ENCODE data around the gene ARSG. TPM values are rescaled to one million over a fixed set of nuclear protein-coding genes. Genes with fewer than 3 reads are reported as not detected.

The ARSG gene
- polyA plus RNA-seq, 1 experiment = 1.9 TPM

DNA sequence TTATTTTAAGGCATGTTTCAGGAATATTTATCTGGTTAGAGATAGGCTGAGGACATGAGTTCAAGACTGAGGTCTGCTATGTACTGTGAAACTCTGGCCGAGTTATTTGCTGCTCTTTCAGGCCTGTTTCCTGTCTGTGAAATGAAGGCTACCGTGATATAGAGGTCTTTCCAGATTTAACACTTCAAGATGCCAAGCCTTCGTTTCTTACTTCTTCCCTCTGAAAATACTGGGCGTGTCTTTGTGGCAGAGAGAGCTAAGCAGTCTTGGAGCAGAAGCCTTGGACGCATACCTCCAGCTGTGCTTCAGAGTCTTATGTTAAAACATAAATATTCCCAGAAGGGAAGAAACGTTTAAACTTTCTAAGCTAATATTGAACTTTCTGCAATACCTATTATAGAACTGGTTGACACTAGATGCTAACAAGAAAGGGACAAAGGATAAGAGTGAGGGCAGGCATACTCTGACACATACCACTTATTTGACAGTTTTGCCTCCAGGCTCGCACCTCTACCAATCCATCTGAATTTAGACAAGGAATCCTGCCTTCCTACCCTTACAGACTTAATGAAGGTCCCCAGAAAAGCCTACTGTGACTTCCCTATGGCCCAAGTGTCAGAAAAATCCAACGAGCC lies 148.5 kb downstream of the ARSG start:
- TF ChIP-seq CTCF (IDR thresholded peaks at IDR 0.05; ENCODE audit: low read depth, low read length) = no peak
- Histone ChIP-seq H3K9me3 (ENCODE audit: control insufficient read depth, insufficient read depth, low read length) (no peaks in the 10 kb centered on the region), H3K4me3 (ENCODE audit: low read depth, low read length) (no peak overlapping the region), H3K27me3 (ENCODE audit: control insufficient read depth, insufficient read depth, low read length) (no peaks in the 10 kb centered on the region), H3K27ac (ENCODE audit: low read depth, low read length) (no peak overlapping the region)
- CTCF ChIA-PET = interaction anchor here (0.7 to 1.4 kb wide), 5 partner anchors 26 to 267 kb away, joined by 3 to 5 read pairs (median 3); no protein-coding TSS in a partner anchor
- POLR2A ChIA-PET = no interaction called here
- DNase-seq (ENCODE audit: low read depth, low spot score) = no peak

DNA sequence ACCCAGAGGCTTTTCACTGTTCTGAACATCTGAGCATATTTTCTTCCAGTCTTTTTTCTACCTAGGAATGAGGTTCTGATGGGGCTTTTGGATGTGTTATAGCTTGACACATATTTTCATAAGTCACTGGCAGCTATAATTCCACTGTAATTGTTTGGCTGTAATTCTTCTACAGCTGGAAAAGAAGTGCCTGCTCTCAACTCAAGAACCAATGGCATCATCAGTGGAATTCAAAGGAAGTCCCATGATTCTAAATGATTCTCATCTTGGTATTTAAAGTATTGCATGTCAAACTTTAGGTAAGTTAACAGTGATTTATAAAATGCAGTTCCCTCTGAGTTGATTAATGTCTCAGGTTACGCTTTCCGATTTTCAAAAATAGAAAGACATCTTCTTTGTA lies 149.2 kb downstream of the ARSG start:
- no peak for TF ChIP-seq CTCF (IDR thresholded peaks at IDR 0.05; ENCODE audit: low read depth, low read length)
- DNase-seq (ENCODE audit: low read depth, low spot score) = no peak
- Histone ChIP-seq H3K27ac (ENCODE audit: low read depth, low read length) (no peak overlapping the region), H3K9me3 (ENCODE audit: control insufficient read depth, insufficient read depth, low read length) (no peaks in the 10 kb centered on the region), H3K27me3 (ENCODE audit: control insufficient read depth, insufficient read depth, low read length) (no peaks in the 10 kb centered on the region), H3K4me3 (ENCODE audit: low read depth, low read length) (no peak overlapping the region)
- ChIA-PET POLR2A (interaction anchor here (1.0 kb wide), 2 partner anchors 17 to 193 kb away, joined by 3 to 4 read pairs; partner anchors contain the start of genes AMZ2 and WIPI1), CTCF (interaction anchor here (1.0 to 1.1 kb wide), 3 partner anchors 9 to 478 kb away, joined by 3 to 5 read pairs (median 3); no protein-coding TSS in a partner anchor)

DNA sequence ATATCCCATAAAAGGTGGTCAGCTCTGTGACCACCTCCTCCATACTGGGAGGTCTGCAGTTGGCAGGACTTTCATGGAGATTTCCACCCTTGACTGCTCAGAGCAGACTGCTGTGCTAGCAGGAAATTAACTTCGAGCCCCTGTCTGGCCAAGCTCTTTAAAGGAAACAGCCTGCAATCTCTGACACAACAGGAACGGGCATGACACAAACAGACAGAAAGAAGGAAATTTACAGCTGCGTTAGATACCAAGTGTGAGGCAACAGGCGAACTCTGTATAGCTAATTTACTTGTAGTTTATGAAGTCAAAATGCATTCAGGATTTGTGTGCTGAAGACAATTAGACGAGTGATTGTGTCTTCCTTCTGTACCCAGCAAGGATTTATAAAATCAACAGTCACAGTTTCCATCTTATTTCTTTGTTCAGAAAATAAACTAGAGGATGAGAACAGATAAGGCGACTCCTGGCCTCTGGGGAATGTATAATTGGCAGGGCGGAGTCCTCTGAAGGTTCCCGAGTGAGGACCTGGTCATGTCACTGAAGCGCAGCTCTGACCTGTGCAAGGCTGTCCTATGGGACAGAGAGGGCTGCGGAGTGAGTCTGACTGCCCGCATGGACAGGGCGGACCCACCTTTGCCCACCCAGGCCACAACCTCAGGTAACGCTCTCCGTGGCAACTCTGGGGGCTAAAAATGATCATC lies 149.9 kb downstream of the ARSG start:
- no peak for TF ChIP-seq CTCF (IDR thresholded peaks at IDR 0.05; ENCODE audit: low read depth, low read length)
- CTCF ChIA-PET = interaction anchor here (1.0 to 1.3 kb wide), 4 partner anchors 9 to 478 kb away, joined by 3 to 7 read pairs (median 4); no protein-coding TSS in a partner anchor
- Histone ChIP-seq H3K27me3 (ENCODE audit: control insufficient read depth, insufficient read depth, low read length) (no peaks in the 10 kb centered on the region), H3K4me3 (ENCODE audit: low read depth, low read length) (no peak overlapping the region), H3K27ac (ENCODE audit: low read depth, low read length) (no peak overlapping the region), H3K9me3 (ENCODE audit: control insufficient read depth, insufficient read depth, low read length) (no peaks in the 10 kb centered on the region)
- DNase-seq (ENCODE audit: low read depth, low spot score) = no peak
- POLR2A ChIA-PET = interaction anchor here (1.0 kb wide), 2 partner anchors 16 to 194 kb away, joined by 3 to 4 read pairs; partner anchors contain the start of genes AMZ2 and WIPI1

- Histone ChIP-seq H3K4me3 (ENCODE audit: low read depth, low read length) (no peak overlapping the region), H3K27me3 (ENCODE audit: control insufficient read depth, insufficient read depth, low read length) (no peaks in the 10 kb centered on the region), H3K27ac (ENCODE audit: low read depth, low read length) (no peak overlapping the region), H3K9me3 (ENCODE audit: control insufficient read depth, insufficient read depth, low read length) (no peaks in the 10 kb centered on the region)
- no peak for TF ChIP-seq CTCF (IDR thresholded peaks at IDR 0.05; ENCODE audit: low read depth, low read length)
- CTCF ChIA-PET = no interaction called here
- no peak for DNase-seq (ENCODE audit: low read depth, low spot score)
- POLR2A ChIA-PET = interaction anchor here (1.2 kb wide), 1 partner anchor 14 kb away, joined by 4 read pairs; the partner anchor contains the start of gene WIPI1
Observed at GRCh38 chr17:68443972-68444464, 152.7 kb downstream of the ARSG start.
